Fibroblast of gingiva (primary cell): ENCODE measurements around the gene DIRAS2.

Experiments
- DNase-seq: peaks from one replicate; pipeline ENCODE4 v3.0.0-alpha.2; 2011; ENCODE audit warnings: low read depth

Gene DIRAS2

GRCh38 chr9:90612957-90613356 is 29.7 kb downstream of the DIRAS2 start:
- no peak for DNase-seq

GRCh38 chr9:90611568-90611967 is 31.1 kb downstream of the DIRAS2 start:
- no peak for DNase-seq

GRCh38 chr9:90611121-90611520 is 31.5 kb downstream of the DIRAS2 start:
- DNase-seq, result no peak

- no peak for DNase-seq
Measured at GRCh38 chr9:90607701-90608516, 34.7 kb downstream of the DIRAS2 start.

- DNase-seq, result no peak
Measured at GRCh38 chr9:90600029-90600428, 42.6 kb downstream of the DIRAS2 start.

GRCh38 chr9:90598191-90598590 is 44.4 kb downstream of the DIRAS2 start:
- DNase-seq, result no peak

GRCh38 chr9:90593646-90594045 is 49.0 kb downstream of the DIRAS2 start:
- DNase-seq, result no peak

- DNase-seq, result no peak
Measured at GRCh38 chr9:90580576-90580975, 62.0 kb downstream of the DIRAS2 start.

- DNase-seq, result no peak
Measured at GRCh38 chr9:90579181-90579580, 63.4 kb downstream of the DIRAS2 start.

GRCh38 chr9:90578126-90578815 is 64.4 kb downstream of the DIRAS2 start:
- no peak for DNase-seq

- DNase-seq, result no peak
Measured at GRCh38 chr9:90569511-90569910, 73.1 kb downstream of the DIRAS2 start.

GRCh38 chr9:90568667-90569066 is 74.0 kb downstream of the DIRAS2 start:
- no peak for DNase-seq

- no peak for DNase-seq
Measured at GRCh38 chr9:90562229-90562628, 80.4 kb downstream of the DIRAS2 start.
